ENCODE measurements around the gene PPP2R5A.

The PPP2R5A gene

GRCh38 chr1:212402666-212403321 lies 117.6 kb downstream of the PPP2R5A start:
- no peak for DNase-seq (ENCODE audit: low read depth in 3 of 3, low spot score in 1 of 3)

- DNase-seq (ENCODE audit: low read depth in 3 of 3, low spot score in 1 of 3) = no peak
Observed at GRCh38 chr1:212410231-212410820, 125.1 kb downstream of the PPP2R5A start.

Measured in stimulated activated CD4-positive, alpha-beta T cell treated with anti-CD3 and anti-CD28 coated beads, TNF-alpha, amount 100 ng/mL, for 1 hour (primary cell).